SK-N-MC (cell line): ENCODE measurements around the gene DUSP14.

ENCODE experiments used
- EZH2 ChIP-seq: fragments of 200-600 bp; sonication (generic); IDR thresholded peaks from one replicate; pipeline ENCODE4 v1.6.1; 2017; ENCODE audit warnings: antibody characterized with exemption
- FOXP2 ChIP-seq: optimal IDR thresholded peaks from 2 replicates; pipeline ENCODE3; 2011; ENCODE audit warnings: mild to moderate bottlenecking, moderate library complexity; ENCODE audit not compliant: insufficient read depth; ENCODE audit errors: extremely low read length, control extremely low read depth
- POLR2AphosphoS5 ChIP-seq: IDR thresholded peaks from 2 replicates; pipeline ENCODE4 v1.6.1; 2012; ENCODE audit warnings: mild to moderate bottlenecking, low read depth, low read length, borderline replicate concordance

DNA sequence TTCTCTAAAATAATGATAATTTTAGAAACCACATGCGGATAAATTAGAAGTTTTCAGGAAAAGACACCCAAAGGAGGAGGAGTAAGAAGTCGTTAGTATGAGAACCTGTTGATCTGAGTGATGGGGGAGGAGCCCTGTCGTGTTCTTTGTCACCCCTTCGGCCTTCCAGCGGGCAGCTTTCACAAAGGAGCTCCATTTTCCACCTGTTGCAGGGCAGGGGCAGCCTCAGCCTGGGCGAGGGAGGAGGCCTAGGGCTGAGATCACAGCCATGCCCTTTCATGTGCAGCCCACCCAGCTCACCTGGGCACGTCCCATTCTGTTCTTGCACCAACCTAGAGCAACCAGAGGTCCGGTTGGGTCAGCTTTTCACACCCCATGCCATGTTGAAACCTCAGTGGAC is 5.3 kb downstream of the DUSP14 start:
- TF ChIP-seq EZH2 (no peak), POLR2AphosphoS5 (no peak), FOXP2 (no peak)
